Trophoblast cell (in vitro differentiated cells and primary cell): Measurements from ENCODE around the gene OR10G2.

Experiments
- DNase-seq, 2 donors: peaks; one replicate each; pipeline ENCODE4 v3.0.0-alpha.2; 2016
- H2AFZ ChIP-seq: 2 replicates; pipeline ENCODE4 v1.6.1; 2013; ENCODE audit warnings: low read length, moderate library complexity, mild to moderate bottlenecking; ENCODE audit not compliant: insufficient read depth, poor library complexity
- H2AK5ac ChIP-seq: 2 replicates; pipeline ENCODE4 v1.6.1; 2013; ENCODE audit warnings: mild to moderate bottlenecking, low read length
- H2BK120ac ChIP-seq: 2 replicates; pipeline ENCODE4 v1.6.1; 2013; ENCODE audit warnings: low read length, mild to moderate bottlenecking, moderate library complexity; ENCODE audit not compliant: insufficient read depth, poor library complexity
- H2BK12ac ChIP-seq: 2 replicates; pipeline ENCODE4 v1.6.1; 2013; ENCODE audit warnings: mild to moderate bottlenecking, low read length, moderate library complexity
- H2BK5ac ChIP-seq: 2 replicates; pipeline ENCODE4 v1.6.1; 2013; ENCODE audit warnings: low read length, low read depth, moderate library complexity, mild to moderate bottlenecking; ENCODE audit not compliant: poor library complexity
- H3K14ac ChIP-seq: 2 replicates; pipeline ENCODE4 v1.6.1; 2013; ENCODE audit warnings: mild to moderate bottlenecking, low read length
- H3K18ac ChIP-seq: 2 replicates; pipeline ENCODE4 v1.6.1; 2013; ENCODE audit warnings: mild to moderate bottlenecking, low read length
- H3K23ac ChIP-seq: 2 replicates; pipeline ENCODE4 v1.6.1; 2013; ENCODE audit warnings: low read length
- H3K27ac ChIP-seq: 2 replicates; pipeline ENCODE4 v1.5.1; 2013; ENCODE audit warnings: low read depth, mild to moderate bottlenecking, inconsistent platforms, low read length, moderate library complexity
- H3K27me3 ChIP-seq: 2 replicates; pipeline ENCODE4 v1.6.1; 2013; ENCODE audit warnings: inconsistent platforms, mild to moderate bottlenecking, low read length, moderate library complexity; ENCODE audit not compliant: insufficient read depth
- H3K36me3 ChIP-seq, 2 experiments: 1 replicate in 1 of 2; 2 replicates in 1 of 2; pipeline ENCODE4 v1.6.1; 2013; ENCODE audit warnings: low read length in 2 of 2, mild to moderate bottlenecking in 2 of 2, moderate library complexity in 1 of 2; ENCODE audit not compliant: insufficient read depth in 2 of 2, control insufficient read depth in 1 of 2
- H3K4ac ChIP-seq: 2 replicates; pipeline ENCODE4 v1.6.1; 2013; ENCODE audit warnings: low read depth, mild to moderate bottlenecking, low read length, moderate library complexity
- H3K4me1 ChIP-seq, 2 experiments: 1 replicate in 1 of 2; 2 replicates in 1 of 2; pipeline ENCODE4 v1.6.1; 2013; ENCODE audit warnings: low read length in 2 of 2, mild to moderate bottlenecking in 2 of 2, moderate library complexity in 1 of 2; ENCODE audit not compliant: insufficient read depth in 2 of 2, control insufficient read depth in 1 of 2
- H3K4me2 ChIP-seq: 2 replicates; pipeline ENCODE4 v1.6.1; 2013; ENCODE audit warnings: inconsistent platforms, mild to moderate bottlenecking, low read length, moderate library complexity
- H3K4me3 ChIP-seq: 2 replicates; pipeline ENCODE4 v1.5.1; 2013; ENCODE audit warnings: mild to moderate bottlenecking, low read depth, low read length, inconsistent platforms
- H3K79me1 ChIP-seq: one replicate; pipeline ENCODE4 v1.6.1; 2013; ENCODE audit warnings: low read length
- H3K79me2 ChIP-seq: 2 replicates; pipeline ENCODE4 v1.6.1; 2013; ENCODE audit warnings: low read length, mild to moderate bottlenecking; ENCODE audit not compliant: control insufficient read depth, insufficient read depth, poor library complexity
- H3K9ac ChIP-seq: 2 replicates; pipeline ENCODE4 v1.6.1; 2013; ENCODE audit warnings: mild to moderate bottlenecking, low read length
- H3K9me3 ChIP-seq: 2 replicates; pipeline ENCODE4 v1.6.1; 2013; ENCODE audit warnings: low read depth, mild to moderate bottlenecking, control low read depth, inconsistent platforms, low read length; ENCODE audit not compliant: insufficient read depth
- H4K12ac ChIP-seq: 2 replicates; pipeline ENCODE4 v1.6.1; 2013; ENCODE audit warnings: low read depth, mild to moderate bottlenecking, low read length, moderate library complexity
- H4K8ac ChIP-seq: 2 replicates; pipeline ENCODE4 v1.6.1; 2013; ENCODE audit warnings: low read depth, mild to moderate bottlenecking, low read length, moderate library complexity
- H4K91ac ChIP-seq: one replicate; pipeline ENCODE4 v1.6.1; 2013; ENCODE audit warnings: low read depth, mild to moderate bottlenecking, low read length, moderate library complexity
- WGBS: extraction: QIAGEN DNeasy Blood & Tissue Kit; methylation state at CpG from one replicate; pipeline ENCODE4 v1.1.7; 2013; ENCODE audit warnings: missing lambda C conversion rate; ENCODE audit not compliant: insufficient read length, insufficient coverage; ENCODE audit errors: extremely low coverage; 5-methylcytosine and 5-hydroxymethylcytosine counted together

The OR10G2 gene

DNA sequence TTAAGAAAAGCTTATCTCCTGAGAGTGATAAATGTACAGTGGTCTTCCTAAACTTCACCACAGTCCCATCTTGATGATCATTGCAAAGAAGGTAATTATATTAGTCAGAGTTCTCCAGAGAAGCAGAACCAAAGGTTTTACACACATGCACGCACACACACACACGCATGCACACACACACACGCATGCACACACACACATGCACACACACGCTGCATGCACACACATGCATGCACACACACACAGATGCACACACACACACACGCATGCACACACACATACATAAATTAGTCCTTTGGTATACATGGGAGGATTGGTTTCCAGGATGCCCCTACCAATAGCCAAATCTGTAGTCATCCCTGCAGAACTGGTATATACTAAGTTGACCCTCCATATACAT is 19.5 kb upstream of the OR10G2 start:
- Histone ChIP-seq H3K18ac (no peak overlapping the region), H3K4me3 (peak overlapping the region; percentile 47), H2BK120ac (no peak overlapping the region), H4K91ac (no peak overlapping the region), H3K79me1 (no peaks in the 10 kb centered on the region), H3K27ac (no peak overlapping the region), H3K4ac (no peak overlapping the region), H4K8ac (no peak overlapping the region), H2AFZ (no peak overlapping the region), H3K9me3 (no peaks in the 10 kb centered on the region), H3K36me3 (no peaks in the 10 kb centered on the region), H4K12ac (no peak overlapping the region), H3K9ac (no peak overlapping the region), H3K4me2 (no peak overlapping the region), H2BK12ac (no peak overlapping the region), H3K14ac (no peak overlapping the region), H3K23ac (peak overlapping the region; percentile 82), H3K79me2 (no peaks in the 10 kb centered on the region), H3K4me1 (no peaks in the 10 kb centered on the region), H3K27me3 (no peaks in the 10 kb centered on the region), H2AK5ac (no peak overlapping the region), H2BK5ac (no peak overlapping the region)
- WGBS = no CpG with 5 or more reads among the region's 5 CpGs
- DNase-seq = no peak

DNA sequence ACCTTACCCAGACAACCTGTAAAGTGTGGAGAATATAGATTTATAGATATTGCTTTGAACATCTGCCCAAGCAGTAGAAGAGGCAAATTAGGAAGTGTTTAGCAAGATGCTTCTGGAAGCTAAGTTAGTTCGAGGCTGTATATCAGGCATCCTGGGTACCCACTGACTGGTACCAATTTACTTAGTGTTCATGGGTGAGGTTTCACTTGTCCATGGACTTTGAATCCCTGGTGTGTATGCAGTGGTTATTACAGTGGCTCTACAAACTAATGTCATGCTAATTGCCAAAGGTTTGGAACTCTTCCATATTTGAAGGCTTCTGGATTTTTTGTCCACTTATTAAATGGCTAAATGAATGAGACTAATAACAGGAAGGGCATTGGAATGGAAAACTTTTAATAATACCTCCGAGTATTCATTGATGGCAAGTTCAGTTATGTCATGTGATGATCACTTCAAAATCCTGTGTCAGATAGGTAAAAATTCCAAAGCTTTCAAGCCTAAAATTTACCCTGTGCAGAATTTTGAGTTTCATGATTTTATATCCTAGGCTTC is 18.7 kb upstream of the OR10G2 start, which contains the start of gene OR4E2:
Gene OR4E2 (plus strand): TSS at position 505 of the 555 bp plus-strand sequence. CDS start 11,248 bp downstream, outside the sequence.
- Histone ChIP-seq H3K36me3 (no peaks in the 10 kb centered on the region), H3K23ac (peak within 1 kb of the TSS; percentile 82), H3K79me1 (no peaks in the 10 kb centered on the region), H3K79me2 (no peaks in the 10 kb centered on the region), H2BK120ac (no peak within 1 kb of the TSS), H3K27ac (no peak within 1 kb of the TSS), H4K12ac (no peak within 1 kb of the TSS), H3K14ac (no peak within 1 kb of the TSS), H2AK5ac (no peak within 1 kb of the TSS), H3K4ac (no peak within 1 kb of the TSS), H3K27me3 (no peaks in the 10 kb centered on the region), H3K18ac (no peak within 1 kb of the TSS), H3K9me3 (no peaks in the 10 kb centered on the region), H3K4me2 (no peak within 1 kb of the TSS), H2BK5ac (no peak within 1 kb of the TSS), H3K9ac (no peak within 1 kb of the TSS), H4K8ac (no peak within 1 kb of the TSS), H3K4me1 (no peaks in the 10 kb centered on the region), H4K91ac (no peak within 1 kb of the TSS), H3K4me3 (peak within 1 kb of the TSS; percentile 47), H2AFZ (no peak within 1 kb of the TSS), H2BK12ac (no peak within 1 kb of the TSS)
- WGBS = no CpG with 5 or more reads among the region's 2 CpGs
- no peak for DNase-seq

DNA sequence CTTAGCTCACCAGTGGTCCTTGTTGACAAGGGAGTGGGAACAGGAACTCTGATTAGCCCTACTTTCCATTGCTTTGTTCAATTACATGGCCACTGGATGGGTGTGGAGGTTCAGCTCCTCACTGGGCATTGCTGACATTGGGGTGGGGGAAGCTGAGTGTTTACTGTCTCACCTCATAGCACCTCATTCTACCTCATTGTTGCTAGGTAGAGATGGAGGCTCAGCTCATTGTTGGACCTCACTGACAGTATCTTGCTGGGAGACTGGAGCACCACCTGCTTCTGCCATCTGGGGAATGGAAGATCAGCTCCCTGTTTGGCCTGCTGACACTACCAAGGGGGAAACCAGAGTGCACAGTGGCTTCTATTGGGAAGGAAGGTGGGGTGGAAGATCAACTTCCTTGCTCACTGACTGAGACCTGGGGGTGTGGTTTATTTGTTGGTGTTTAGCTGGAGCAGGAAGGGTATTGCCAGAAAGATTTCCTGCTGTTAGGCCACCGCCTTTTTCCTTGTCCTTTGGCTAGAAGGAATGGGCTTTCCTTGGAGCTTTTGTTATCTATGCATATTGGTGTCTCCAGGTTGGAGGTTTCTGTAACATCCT is 17.6 kb upstream of the OR10G2 start:
- no peak overlapping the region for H2BK5ac ChIP-seq
- H3K27ac ChIP-seq = no peak overlapping the region
- no peak overlapping the region for H4K8ac ChIP-seq
- H2BK12ac ChIP-seq = no peak overlapping the region
- no peak overlapping the region for H3K4me2 ChIP-seq
- H3K14ac ChIP-seq = no peak overlapping the region
- H2AFZ ChIP-seq = no peak overlapping the region
- H3K18ac ChIP-seq = no peak overlapping the region
- H3K23ac ChIP-seq = no peak overlapping the region
- H3K79me1 ChIP-seq = no peaks in the 10 kb centered on the region
- no peak overlapping the region for H4K91ac ChIP-seq
- H2AK5ac ChIP-seq = no peak overlapping the region
- no peaks in the 10 kb centered on the region for H3K79me2 ChIP-seq
- H3K4me1 ChIP-seq = no peaks in the 10 kb centered on the region
- WGBS = no CpG with 5 or more reads among the region's 1 CpG
- no peaks in the 10 kb centered on the region for H3K27me3 ChIP-seq
- H3K9me3 ChIP-seq = no peaks in the 10 kb centered on the region
- H2BK120ac ChIP-seq = no peak overlapping the region
- no peak overlapping the region for H3K4ac ChIP-seq
- H4K12ac ChIP-seq = no peak overlapping the region
- H3K4me3 ChIP-seq = no peak overlapping the region
- H3K9ac ChIP-seq = no peak overlapping the region
- H3K36me3 ChIP-seq = no peaks in the 10 kb centered on the region
- no peak for DNase-seq

DNA sequence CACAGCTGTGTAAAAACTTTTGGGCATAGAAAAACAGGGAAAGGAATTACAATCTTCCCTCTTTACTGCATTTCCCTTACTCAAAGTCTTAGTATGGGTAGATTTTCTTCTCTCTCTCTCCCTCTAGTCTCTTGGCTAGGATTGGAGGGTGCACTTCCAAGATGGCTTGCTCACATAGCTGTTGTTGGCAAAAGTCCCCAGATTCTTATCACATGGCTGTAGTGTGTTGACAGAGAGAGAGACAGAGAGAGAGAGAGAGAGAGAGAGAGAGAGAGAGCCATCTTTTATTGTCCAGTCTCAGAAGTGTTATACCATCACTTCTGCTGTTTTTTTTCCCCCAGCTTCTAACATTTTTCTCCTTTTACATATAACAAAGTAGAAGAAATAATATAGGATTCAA is 12.6 kb upstream of the OR10G2 start:
- DNase-seq = no peak
- Histone ChIP-seq H3K36me3 (no peaks in the 10 kb centered on the region), H4K12ac (no peak overlapping the region), H3K79me2 (no peaks in the 10 kb centered on the region), H2AK5ac (no peak overlapping the region), H3K79me1 (no peaks in the 10 kb centered on the region), H3K27ac (no peak overlapping the region), H3K4ac (no peak overlapping the region), H2BK120ac (no peak overlapping the region), H3K4me1 (no peaks in the 10 kb centered on the region), H3K14ac (no peak overlapping the region), H3K9me3 (no peaks in the 10 kb centered on the region), H2AFZ (no peak overlapping the region), H3K18ac (no peak overlapping the region), H3K4me2 (no peak overlapping the region), H2BK12ac (no peak overlapping the region), H3K9ac (no peak overlapping the region), H3K23ac (no peak overlapping the region), H4K8ac (no peak overlapping the region), H3K27me3 (no peaks in the 10 kb centered on the region), H4K91ac (no peak overlapping the region), H2BK5ac (no peak overlapping the region), H3K4me3 (no peak overlapping the region)
